Activated CD4-positive, CD25-positive, alpha-beta regulatory T cell treated with anti-CD3 and anti-CD28 coated beads, Interleukin-2, amount 50 U/mL, for 24 hours (primary cell): ENCODE measurements around the gene MYOD1.

Experiments
- ATAC-seq, 2 donors: fragments of 150-1000 bp; cut with Tn5 transposase; one replicate each; pipeline ENCODE4 v1.10.0; 2021; ENCODE audit warnings: mild to moderate bottlenecking in 1 of 2, moderate library complexity in 1 of 2

The MYOD1 gene

DNA sequence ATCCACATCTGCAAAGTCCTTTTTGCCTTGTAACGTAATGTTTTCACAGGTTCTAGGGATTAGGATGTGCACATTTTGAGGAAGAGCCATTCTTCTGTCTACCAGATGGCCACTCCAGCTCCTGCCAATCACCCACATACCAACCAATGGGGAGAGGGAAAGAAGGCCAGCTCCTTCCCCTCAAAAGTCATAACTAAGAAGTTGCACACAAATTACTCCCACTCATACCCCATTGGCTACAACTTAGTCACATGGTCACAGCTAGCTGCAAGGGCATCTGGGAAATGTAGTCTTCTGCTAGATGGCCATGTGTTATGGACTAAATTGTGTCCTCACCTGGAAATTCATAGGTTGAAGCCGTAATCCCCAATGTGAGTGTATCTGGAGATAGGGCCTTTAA is 15.4 kb upstream of the MYOD1 start:
- ATAC-seq: no peak

DNA sequence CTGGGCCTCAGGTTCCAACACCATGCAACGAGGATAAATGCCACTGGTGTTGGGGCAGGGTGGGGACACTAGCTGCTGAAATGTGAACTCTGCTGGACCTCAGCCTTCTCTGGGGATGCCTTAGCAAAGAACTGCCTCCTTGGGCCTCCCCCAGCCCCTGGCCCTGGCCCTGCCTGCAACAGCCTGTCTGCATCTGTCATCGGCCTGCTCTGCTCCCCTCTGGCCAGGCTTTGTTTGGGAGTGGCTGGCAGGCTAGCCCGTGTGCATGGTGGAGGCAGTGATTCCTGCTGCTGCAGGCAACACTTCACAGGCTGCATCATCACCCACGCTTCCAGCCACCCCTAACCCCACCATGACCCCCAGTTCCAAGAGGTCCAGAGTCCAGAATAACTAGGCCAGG is 11.5 kb upstream of the MYOD1 start:
- no peak for ATAC-seq

DNA sequence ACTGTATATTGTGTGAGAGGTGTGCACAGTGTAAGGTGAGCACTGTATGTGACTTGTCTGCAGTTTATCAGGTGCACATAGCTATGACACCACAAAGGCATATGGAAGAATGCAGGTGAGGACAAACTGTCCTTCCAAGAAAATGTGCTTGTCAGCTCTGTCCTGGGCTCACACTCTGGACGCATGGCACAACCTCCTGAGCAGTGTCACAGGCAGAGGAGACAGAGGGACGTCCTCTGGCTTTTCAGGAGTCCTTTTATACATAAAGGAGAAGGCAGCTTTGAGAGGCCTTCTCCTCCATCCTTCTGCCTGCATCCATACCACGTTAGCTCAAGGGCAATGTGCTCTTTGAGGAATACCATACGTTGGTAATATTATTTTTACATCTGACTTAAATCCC is 7.5 kb upstream of the MYOD1 start:
- ATAC-seq: no peak

DNA sequence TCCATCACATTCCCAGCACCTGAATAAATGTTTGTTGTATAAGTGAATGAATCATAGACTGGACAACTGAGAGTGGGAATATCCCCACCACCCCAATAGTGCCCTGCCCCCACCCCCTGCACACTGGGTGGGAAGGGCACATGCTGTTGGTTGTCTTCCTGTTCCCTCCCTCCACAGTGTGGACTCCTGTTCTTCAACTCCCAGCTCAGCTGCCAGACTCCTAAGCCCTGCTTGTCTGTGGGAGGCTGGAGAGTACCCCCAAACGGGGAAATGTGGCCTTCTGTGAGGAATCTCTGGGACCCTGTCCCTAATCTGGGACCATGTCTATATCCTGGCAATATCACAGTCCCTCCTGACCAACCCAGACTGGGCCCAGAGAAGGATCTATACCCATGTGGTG is 5.5 kb upstream of the MYOD1 start:
- no peak for ATAC-seq

DNA sequence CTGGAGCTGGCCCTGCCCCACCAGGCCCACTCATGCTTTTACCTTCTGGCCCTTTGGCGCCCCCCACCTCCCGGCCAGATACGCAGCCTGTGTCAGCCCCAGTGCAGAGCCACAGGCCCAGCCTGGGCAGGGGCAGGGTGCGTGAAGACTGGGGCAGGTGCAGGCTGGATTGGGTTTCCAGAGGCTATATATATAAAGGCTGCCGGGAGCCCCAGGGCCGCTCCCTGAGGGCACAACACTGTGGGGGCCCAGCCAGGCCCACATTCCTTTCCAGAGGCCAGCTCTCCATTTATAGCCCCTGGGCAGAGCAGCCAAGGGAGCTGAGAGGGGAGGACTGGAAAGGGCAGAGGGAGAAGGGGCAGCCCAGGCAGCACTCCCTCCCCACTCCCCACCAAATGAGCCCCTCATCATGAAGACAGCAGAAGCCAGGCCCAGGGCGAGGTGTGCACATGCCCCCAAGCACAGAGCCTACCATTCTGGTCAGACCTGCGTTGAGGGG is 5.0 kb upstream of the MYOD1 start:
- no peak for ATAC-seq

DNA sequence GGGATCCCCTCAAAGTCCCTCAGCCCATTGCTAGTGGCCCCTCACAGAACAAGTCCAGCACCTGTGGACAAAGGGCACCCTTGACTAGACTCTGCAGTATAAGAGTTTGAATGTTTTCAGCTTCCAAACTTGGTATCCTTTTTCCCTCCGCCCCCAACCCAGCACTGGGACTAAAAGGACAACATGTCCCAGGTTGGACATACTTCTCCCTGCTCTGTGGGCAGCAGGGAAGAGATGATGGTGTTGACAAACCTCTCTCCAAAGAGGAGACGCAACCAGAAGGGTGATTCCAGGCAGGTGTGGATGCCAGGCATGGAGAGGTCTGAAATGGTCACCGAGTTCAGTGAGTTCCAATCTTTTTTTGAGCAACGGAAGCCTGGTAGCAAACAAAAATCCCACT is 4.5 kb upstream of the MYOD1 start:
- no peak for ATAC-seq

DNA sequence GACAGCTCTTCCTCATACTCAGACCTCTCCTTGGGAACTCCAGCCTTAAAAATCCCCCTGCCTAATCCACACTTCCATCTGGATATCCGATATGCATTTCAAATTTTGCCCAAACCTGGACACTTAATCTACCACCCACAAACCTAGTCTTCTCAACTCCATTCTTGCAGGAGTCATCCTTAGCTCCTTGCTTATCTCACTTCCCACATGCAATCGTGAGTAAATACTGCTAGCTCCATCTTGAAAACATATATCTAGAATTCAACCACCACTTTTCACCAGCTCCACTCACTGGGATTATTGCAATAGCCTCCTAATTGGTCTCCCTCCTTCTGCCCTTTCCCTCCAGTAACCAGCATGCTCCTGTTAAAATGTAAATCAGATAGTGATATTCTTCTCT is 2.6 kb upstream of the MYOD1 start:
- no peak for ATAC-seq

DNA sequence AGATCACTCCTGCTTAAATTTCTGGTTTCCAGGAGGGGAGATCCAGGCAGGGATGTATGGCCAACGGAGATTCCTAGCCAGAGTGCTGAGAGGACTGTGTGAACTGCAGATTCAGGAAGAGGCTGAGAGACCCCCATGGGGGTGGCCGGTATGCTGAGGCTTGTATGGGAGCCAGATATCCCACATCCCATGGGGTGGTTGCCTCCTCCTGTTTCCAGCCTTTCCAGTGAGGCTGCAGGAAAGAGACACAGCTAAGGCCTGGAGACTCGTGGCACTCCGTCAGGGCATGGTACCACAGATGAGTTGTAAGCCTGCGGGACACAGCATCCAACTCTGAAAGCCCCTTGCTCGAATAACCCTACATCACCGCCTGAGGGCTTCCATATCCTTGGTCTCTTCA is 1.4 kb upstream of the MYOD1 start:
- no peak for ATAC-seq

DNA sequence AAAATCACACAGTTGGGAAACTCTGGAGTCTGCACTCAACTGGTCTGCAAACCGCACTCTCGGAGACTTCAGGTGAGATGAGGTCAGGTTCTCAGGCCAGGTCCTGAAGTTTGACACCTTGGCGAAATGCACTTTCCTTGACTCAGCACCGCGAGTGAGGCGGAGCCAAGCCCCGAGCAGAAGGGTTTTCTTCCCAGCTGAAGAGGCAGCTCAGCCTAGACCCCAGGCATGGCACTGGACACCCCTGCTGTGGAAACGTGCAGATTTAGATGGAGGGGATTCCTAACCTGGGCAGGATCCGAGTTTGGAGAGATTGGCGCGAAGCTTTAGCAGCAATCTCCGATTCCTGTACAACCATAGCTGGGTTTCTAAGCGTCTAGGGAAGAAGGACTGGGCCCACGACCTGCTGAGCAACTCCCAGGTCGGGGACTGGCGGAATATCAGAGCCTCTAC is 835 bp upstream of the MYOD1 start:
- no peak for ATAC-seq

DNA sequence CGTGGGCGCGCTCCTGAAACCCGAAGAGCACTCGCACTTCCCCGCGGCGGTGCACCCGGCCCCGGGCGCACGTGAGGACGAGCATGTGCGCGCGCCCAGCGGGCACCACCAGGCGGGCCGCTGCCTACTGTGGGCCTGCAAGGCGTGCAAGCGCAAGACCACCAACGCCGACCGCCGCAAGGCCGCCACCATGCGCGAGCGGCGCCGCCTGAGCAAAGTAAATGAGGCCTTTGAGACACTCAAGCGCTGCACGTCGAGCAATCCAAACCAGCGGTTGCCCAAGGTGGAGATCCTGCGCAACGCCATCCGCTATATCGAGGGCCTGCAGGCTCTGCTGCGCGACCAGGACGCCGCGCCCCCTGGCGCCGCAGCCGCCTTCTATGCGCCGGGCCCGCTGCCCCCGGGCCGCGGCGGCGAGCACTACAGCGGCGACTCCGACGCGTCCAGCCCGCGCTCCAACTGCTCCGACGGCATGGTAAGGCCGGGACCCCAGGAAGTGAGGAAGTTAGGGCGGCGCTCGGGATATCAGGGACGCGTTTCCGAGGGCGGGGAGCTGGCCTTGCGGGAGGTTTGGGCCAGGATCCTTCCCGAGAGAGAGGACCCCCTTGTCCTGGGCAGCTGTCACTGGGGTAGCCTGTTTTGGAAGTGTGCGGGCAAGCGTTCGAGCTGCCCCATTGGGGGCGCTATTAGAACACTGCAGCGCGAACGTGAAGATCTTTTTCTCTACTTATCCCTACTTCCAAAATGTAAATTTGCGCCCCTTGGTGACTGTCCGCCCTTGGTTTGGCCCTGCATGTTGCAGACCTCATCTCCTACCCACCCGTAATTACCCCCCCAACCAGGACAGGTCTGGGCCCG is 796 bp downstream of the MYOD1 start:
- ATAC-seq: no peak

DNA sequence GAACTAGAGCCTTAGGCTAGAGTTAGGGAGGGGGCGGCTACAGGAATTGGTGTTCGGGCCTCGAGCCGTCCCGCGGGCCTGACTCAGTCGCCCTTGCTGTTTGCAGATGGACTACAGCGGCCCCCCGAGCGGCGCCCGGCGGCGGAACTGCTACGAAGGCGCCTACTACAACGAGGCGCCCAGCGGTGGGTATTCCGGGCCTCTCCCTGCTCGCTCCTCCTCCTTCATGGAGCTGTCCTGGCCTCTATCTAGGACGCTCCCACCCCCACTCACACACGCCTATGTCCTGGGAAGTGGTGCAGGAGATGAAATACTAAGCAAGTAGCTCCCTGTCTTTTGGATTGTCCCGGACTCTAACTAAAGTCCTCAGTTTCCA is 1.4 kb downstream of the MYOD1 start:
- ATAC-seq: no peak

DNA sequence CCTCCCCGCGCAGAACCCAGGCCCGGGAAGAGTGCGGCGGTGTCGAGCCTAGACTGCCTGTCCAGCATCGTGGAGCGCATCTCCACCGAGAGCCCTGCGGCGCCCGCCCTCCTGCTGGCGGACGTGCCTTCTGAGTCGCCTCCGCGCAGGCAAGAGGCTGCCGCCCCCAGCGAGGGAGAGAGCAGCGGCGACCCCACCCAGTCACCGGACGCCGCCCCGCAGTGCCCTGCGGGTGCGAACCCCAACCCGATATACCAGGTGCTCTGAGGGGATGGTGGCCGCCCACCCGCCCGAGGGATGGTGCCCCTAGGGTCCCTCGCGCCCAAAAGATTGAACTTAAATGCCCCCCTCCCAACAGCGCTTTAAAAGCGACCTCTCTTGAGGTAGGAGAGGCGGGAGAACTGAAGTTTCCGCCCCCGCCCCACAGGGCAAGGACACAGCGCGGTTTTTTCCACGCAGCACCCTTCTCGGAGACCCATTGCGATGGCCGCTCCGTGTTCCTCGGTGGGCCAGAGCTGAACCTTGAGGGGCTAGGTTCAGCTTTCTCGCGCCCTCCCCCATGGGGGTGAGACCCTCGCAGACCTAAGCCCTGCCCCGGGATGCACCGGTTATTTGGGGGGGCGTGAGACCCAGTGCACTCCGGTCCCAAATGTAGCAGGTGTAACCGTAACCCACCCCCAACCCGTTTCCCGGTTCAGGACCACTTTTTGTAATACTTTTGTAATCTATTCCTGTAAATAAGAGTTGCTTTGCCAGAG is 2.0 kb downstream of the MYOD1 start:
- no peak for ATAC-seq

DNA sequence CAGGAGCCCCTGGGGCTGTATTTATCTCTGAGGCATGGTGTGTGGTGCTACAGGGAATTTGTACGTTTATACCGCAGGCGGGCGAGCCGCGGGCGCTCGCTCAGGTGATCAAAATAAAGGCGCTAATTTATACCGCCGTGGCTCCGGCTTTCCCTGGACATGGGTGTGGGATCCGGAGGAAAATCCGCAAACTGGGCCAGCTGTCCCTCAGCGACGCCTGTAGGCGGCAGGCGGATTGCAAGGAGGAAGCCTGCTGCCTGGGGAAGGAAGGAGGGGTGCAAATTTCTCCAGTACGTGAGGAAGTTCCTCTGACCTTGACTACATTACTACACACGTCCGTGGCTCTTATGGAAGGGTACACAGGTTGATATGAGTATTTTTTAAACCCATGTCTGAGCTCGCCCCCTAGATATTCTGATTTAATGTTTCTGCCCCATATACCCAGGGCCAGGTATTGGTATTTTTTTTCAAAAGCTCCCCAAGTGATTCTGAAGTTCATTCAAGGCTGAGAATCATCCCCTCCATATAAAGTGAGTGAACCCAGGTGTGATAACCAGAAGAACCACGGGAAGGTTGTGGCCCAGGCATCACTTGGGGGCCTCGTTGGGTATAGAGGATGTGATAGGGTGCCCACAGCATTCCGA is 2.8 kb downstream of the MYOD1 start:
- no peak for ATAC-seq

DNA sequence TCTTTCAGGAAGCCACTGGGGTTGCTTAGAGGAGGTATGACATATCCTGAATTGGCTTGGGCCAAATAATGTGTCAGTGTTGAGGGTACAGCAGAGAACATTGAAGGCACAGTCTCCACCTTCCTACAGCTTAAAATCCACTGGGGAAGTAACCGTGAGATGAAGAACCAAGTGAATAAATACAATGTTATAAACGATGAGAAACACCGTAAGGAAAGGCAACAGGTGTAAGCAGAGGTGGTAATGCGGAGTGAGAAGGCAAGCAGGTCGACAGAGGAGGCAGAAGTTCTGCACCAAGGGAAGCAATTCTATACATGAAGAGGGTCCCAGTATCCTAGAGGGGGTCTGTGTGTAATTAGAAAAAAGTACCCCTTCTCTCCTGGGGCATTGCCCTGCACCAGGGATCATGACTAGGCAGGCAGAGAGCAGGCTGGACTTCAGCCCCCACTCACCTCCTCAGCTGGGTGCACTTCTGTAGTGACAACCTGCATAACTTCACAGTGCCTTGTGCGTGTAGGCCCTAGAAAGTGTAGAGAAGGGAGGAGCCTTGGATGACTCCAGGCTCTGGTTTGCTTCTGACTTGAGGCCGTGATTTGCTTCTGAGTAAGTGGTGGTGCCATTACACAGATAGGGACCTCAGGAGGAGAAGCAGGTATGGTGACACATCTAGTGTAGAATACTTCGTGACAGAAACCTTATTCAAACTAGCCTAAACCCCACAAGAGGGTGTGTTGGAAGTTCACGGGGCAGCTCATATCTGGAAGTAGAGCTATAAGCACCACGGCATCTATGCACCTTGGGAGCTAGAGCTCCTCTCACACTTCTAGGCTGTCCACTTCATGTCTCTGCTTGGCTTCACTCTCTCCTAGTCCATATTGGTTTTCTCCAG is 4.9 kb downstream of the MYOD1 start:
- no peak for ATAC-seq

DNA sequence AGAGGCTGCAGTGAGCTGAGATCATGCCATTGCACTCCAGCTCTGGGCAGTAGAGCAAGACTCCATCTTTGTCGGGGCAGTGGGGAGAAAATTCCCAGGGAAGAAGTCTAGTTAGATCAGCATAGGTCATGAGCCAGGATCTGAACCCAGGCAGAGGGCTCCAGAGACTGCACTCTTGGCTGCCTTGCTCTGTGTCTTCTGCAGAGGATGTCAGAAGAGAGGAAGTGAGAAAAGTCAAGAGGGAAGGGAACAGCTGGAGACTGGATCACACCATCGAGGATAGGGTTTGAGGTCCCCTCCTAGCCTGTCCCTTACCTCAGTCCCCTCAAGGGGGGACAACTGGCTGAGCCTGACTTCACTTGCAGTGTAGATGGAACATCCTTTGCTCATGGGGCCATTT is 5.8 kb downstream of the MYOD1 start:
- no peak for ATAC-seq

DNA sequence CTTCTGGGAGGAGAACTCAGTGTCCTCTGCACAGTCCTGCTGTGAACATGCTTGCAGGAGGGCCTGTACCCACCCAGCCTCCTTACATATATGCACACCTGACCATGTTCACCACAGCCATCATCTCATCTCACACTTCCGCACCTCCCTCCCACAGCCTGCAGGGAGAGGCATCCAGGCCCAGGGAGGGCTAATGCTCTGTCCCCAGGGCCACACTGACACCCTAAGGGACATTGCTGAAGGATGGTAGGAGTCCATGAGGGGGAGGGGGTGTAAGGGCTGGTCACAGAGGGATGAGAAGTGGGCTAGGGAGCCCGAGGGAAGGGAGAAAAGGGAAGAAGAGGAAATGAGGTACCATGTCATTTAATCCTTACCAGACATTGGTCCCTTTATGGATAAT is 10.8 kb downstream of the MYOD1 start:
- ATAC-seq: no peak

DNA sequence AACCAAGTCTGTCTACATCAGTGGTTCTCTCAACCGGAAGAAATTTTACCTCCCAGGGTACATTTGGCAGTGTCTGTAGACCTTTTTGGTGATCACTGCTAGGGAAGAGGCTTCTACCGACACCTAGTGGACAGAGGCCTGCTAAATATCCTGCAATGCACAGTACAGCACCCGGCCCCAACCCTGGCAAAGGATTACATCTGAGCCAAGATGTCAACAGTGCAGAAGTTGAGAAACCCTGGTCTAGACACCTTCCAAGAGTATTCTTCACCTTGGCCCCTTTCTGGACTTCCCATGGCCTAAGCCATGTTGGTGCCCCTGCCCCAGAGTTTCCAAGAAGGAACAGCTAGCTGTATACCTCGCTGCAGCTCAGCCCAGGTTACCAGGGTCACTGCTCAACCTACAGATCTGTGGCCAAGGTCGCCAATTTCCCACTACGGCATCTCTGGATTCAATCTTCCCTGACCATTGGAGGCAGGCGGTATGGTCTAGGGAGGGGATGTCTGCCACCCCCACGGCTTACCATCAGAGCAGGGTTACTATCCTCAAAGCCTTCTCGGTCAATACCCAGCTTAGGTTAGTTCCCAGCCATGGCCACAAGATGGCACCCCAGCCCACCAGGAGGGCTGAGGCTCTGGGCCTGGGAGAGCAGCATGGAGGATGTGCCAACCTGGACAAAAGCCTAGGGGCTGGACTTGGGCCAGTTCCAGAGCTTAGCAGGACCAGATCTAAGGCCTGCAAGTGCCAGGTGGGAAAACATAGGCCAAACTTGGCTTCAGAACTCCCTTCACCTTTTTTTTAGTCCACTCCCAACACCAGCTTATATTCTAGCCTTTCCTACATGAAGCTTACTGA is 11.5 kb downstream of the MYOD1 start:
- peak; percentile 70 to 74 for ATAC-seq

DNA sequence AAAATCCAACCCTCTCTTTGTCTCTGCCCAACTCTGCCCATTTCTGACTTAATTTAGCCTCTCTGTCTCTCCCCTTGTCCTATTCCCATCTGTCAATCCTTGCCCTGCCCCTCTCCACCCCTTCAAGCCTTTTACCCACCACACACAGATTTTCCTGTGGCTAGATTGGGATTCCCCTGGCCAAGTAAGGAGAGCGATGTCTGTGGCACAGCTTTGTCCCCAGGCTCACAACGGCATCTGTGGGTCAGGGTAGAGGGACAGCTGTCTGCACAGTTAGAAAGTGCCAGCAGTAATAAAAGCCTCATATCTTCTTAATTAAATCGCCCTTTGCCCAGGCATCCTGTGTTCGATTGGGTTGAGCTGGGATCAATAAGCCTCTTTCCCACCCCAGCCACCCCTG is 13.9 kb downstream of the MYOD1 start:
- ATAC-seq: no peak

DNA sequence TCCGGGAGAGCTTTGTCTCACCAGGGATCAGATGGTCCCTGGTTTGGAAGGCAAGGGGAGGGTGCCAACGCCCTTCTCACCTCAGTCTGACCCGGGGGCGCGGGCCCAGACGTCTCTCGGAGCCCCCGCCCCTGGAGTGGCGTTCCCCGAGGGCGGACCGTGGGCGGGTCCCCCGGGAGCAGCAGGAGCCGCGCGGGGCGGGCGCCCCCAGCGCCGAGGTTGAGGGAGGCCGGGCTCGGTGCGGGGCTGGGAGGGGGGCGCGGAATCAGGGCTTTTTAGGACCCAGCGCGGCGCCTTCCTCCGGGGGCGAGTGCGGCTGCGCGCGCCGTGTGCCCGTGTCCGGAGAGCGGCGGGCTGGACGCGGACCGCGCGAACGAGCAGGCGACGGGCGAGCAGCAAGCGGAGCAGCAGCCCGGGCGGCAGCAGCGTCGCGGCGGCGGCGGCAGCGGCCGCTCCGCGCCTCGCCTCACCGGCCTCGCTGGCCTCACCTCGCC is 15.1 kb downstream of the MYOD1 start, which contains the start of gene KCNC1:
TSS of gene KCNC1 (plus strand) at position 364 of the 494 bp plus-strand sequence. CDS start 1,222 bp downstream, outside the sequence.
- ATAC-seq: no peak

DNA sequence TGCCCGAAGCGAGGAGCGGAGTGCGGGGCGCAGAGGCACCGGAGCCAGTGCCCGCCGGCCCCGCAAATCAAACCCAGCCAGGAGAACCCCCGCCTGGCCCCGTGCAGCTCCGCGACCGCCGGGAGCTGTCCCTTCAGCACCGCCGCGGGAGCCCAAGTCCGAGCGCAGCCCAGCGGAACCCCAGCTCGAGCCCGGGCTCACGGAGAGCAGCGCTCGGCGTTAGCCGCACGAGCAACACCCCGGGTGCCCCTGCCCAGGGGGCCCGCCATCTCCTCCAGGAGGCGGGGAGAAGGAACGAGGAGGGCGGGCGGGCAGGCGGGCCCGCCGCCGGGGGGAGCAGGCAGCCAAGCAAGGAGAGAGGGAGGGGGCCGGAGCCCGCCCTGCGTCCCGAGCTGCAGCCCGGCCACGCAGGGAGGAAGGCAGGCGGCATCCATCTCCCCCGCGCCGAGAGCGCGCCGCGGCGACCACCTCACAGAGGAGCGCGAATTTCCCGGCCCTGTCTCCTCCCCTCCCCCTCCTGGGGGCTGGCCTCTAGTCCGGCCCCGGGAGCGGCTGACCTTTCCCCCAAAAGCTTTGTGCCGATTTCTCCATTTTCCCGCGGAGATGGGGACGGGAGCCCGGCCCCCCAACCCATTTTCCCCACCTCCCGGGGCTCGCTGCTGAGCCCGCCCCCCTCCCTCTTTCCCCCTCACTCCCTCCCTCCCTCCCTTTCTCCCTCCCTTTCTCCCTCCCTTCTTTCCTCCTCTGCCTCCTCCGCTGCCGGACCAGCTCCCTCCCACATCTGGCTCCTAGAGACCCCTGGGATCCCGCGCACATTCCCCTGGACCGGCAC is 15.8 kb downstream of the MYOD1 start:
- no peak for ATAC-seq
